NCI-H2107 treated with DMSO at 0.1 percent for 48 hours (cell line): ENCODE data around the gene CRYGS.

Experiments used
- DNase-seq: peaks from one replicate; lab custom pipeline; 2025; ENCODE audit not compliant: unreplicated experiment; lab: John Stamatoyannopoulos, UW

Gene CRYGS

DNA sequence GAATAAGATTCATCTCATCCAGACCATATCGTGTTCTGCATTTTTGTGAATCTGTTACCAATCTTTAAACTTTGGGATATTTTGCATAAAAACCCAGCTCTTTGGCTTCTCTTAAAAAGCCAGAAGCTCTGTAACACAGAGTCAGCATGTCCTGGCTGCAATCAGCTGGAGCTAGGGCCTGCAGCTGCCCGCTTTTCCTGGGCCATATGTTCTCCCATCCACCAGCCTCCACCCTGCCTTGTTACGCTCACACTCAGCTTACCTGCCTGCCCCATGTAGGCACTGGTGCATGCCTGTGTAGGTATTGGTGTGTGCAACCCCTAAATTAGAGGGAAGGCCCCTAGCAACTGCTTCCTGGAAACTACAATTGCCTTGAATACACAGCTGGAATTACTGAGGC is 48.2 kb downstream of the CRYGS start:
- no peak for DNase-seq

DNA sequence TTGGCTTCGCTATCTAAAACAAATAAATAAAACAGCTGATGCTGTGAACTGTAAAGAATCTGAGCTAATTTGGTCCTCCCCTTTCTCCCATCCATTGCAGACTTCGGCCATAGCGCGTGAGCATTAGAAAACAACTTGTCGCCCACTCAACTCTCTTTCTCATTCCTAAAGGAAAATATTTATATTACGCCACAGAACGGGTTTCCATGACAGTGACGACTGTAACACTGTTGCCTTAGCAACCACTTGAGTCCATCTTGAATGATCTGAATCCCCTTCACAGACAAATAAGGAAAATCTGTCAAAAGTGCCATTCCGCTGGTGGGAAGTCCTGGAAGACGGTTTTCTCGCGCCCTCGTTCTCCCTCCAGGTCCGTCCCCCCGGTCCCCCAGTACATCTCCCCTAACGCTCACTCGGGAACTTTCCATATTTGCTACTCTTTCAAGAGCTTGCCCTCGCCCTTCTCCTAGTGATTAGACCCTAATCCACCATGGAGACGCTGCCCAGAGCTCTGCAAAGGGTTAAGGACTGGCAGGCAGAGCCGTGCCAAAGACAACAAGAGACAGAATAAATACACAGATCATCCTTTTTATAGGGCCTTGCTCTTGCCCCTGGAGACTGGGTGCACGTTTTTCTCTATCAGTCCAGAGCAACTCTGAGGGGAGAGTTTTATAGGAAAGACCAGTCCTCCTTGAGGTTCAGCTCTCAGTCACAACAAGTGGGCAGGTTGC is 50.5 kb downstream of the CRYGS start:
- no peak for DNase-seq

DNA sequence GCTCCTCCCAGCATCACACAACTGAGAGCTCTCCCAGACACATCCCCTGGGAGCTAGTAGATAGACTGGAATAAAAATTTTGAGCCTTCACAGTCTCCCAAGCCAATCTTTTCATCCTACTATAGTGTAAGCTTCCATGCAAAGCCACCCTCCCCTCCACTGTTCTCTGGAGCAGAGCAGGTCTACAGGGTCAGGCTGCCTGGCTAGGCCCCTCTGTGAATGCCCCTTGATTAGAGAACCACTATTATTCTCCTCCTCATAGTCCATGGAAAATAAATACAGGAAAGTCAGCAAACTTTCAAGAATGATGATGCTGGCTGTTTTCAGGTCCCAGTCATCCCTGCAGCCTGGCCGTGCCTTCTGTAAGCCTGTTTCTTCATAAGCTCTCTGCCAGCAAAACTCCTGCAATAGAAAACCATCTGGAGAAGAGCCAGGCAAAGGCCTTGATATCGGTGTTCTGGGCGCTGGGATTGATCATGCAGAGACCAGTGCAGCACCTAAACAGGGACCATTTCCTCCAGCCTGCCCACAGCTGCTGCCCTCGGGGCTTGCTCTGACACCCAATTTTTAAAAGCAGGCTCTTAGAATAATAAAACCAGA is 51.7 kb downstream of the CRYGS start:
- DNase-seq, result no peak

DNA sequence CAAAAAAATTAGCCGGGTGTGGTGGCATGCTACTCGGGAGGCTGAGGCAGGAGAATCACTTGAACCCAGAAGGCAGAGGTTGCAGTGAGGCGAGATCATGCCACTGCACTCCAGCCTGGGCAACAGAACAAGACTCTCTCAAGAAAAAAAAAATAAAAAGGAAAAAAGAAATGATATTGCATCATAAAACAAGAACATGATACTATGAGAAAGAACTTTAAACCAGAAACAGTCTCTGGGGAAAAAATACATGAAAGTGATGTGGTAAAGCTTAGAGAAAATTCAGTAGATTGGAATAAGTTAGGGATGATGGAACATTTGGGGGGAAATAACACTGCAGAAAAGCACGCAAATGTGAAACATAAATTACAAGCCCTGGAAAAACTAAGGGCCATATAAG is 54.7 kb downstream of the CRYGS start:
- DNase-seq, result no peak
